RWPE1 (cell line): ENCODE results near the gene ANKRD13C.
A peak's percentile ranks its signal among the peaks of the same experiment; 100 is the strongest.

Experiments used
- CTCF ChIA-PET: fragments of 350-600 bp; sonication (Branson Sonifier 250); formaldehyde crosslinking; extraction: SDS; loops from one replicate; lab custom pipeline; 2021; lab: Yijun Ruan, JAX
- POLR2A ChIA-PET: fragments of 400-600 bp; formaldehyde crosslinking; extraction: SDS; loops from one replicate; lab custom pipeline; 2020; ENCODE audit warnings: antibody characterized with exemption; ENCODE audit not compliant: low non-redundant PET; lab: Yijun Ruan, JAX
- DNase-seq: peaks from one replicate; pipeline ENCODE4 v3.0.0; 2012; ENCODE audit warnings: low spot score
- H3K27ac ChIP-seq: fragments of 450-650 bp; 2 replicates; pipeline ENCODE4 v1.5.1; 2017
- CTCF ChIP-seq: fragments of 450-650 bp; conservative IDR thresholded peaks from 2 replicates; pipeline ENCODE4 v1.5.1; 2017; ENCODE audit warnings: low read depth, mild to moderate bottlenecking

ANKRD13C gene

GRCh38 chr1:70221238-70222121 lies 133.0 kb downstream of the ANKRD13C start, which contains the start of gene SRSF11:
Gene SRSF11 (plus strand): TSS chr1:70221380. CDS start chr1:70221637, 257 bp downstream.
- H3K27ac ChIP-seq, result peak within 1 kb of the TSS; percentile 99
- POLR2A ChIA-PET, result no interaction called here
- no peak for TF ChIP-seq CTCF
- DNase-seq, result peak; percentile 86
- CTCF ChIA-PET, result interaction anchor here (0.6 kb wide), 1 partner anchor 140 kb away, joined by 3 read pairs; no protein-coding TSS in a partner anchor

GRCh38 chr1:70220517-70221237 lies 133.8 kb downstream of the ANKRD13C start:
- DNase-seq, result no peak
- H3K27ac ChIP-seq, result peak overlapping the region; percentile 99
- ChIA-PET CTCF (interaction anchor here (0.6 kb wide), 1 partner anchor 11 kb away, joined by 4 read pairs; no protein-coding TSS in a partner anchor), POLR2A (no interaction called here)
- no peak for TF ChIP-seq CTCF

GRCh38 chr1:70220015-70220414 lies 134.5 kb downstream of the ANKRD13C start:
- ChIA-PET CTCF (interaction anchor here (0.5 to 0.6 kb wide), 2 partner anchors 10 to 308 kb away, joined by 3 to 4 read pairs; no protein-coding TSS in a partner anchor), POLR2A (no interaction called here)
- DNase-seq, result no peak
- no peak overlapping the region for H3K27ac ChIP-seq
- TF ChIP-seq CTCF, result no peak

- ChIA-PET POLR2A (no interaction called here), CTCF (no interaction called here)
- no peak overlapping the region for H3K27ac ChIP-seq
- TF ChIP-seq CTCF, result no peak
- DNase-seq, result no peak
These were observed 143.0 kb downstream of the ANKRD13C start for GRCh38 chr1:70211541-70211940.

- ChIA-PET POLR2A (no interaction called here), CTCF (no interaction called here)
- no peak for DNase-seq
- TF ChIP-seq CTCF, result no peak
- H3K27ac ChIP-seq, result no peak overlapping the region
These were observed 143.7 kb downstream of the ANKRD13C start for GRCh38 chr1:70210820-70211219.
